DOHH2 (cell line): Measurements from ENCODE around the gene MYL6.
"Not testable (repeated sequence)": the region's sequence is repeated elsewhere in the genome, so short reads cannot be mapped to it uniquely, and the experiment has no call there.

Experiments
- H3F3A ChIP-seq: fragments of 200-600 bp; sonication (generic), shearing (Covaris generic); 2 replicates; pipeline ENCODE4 v1.6.0; 2016; ENCODE audit warnings: antibody characterized with exemption, mild to moderate bottlenecking; ENCODE audit not compliant: control insufficient read depth, insufficient read depth
- H3K27ac ChIP-seq: fragments of 200-600 bp; sonication (generic); 2 replicates; pipeline ENCODE4 v1.5.1; 2014; ENCODE audit warnings: low read depth, mild to moderate bottlenecking, low read length, moderate library complexity
- H3K27me3 ChIP-seq: fragments of 200-600 bp; sonication (generic); 2 replicates; pipeline ENCODE4 v1.6.1; 2014; ENCODE audit warnings: mild to moderate bottlenecking, low read length, mixed read lengths; ENCODE audit not compliant: control insufficient read depth
- H3K36me3 ChIP-seq: fragments of 200-600 bp; sonication (generic); 2 replicates; pipeline ENCODE4 v1.6.1; 2014; ENCODE audit warnings: mild to moderate bottlenecking, low read length, moderate library complexity, mixed read lengths; ENCODE audit not compliant: control insufficient read depth
- H3K4me1 ChIP-seq: fragments of 200-600 bp; sonication (generic); 2 replicates; pipeline ENCODE4 v1.6.1; 2014; ENCODE audit warnings: mild to moderate bottlenecking, low read length, mixed read lengths; ENCODE audit not compliant: control insufficient read depth
- H3K4me2 ChIP-seq: fragments of 200-600 bp; sonication (generic); 2 replicates; pipeline ENCODE4 v1.6.0; 2014; ENCODE audit warnings: mild to moderate bottlenecking, low read length, moderate library complexity
- H3K4me3 ChIP-seq: fragments of 200-600 bp; sonication (generic); 2 replicates; pipeline ENCODE4 v1.5.1; 2014; ENCODE audit warnings: mild to moderate bottlenecking, low read length, mixed read lengths
- H3K79me2 ChIP-seq: fragments of 200-600 bp; sonication (generic); 2 replicates; pipeline ENCODE4 v1.6.1; 2014; ENCODE audit warnings: mild to moderate bottlenecking, low read length, mixed read lengths; ENCODE audit not compliant: control insufficient read depth
- H3K9me2 ChIP-seq: fragments of 200-600 bp; sonication (generic); replicated peaks from 2 replicates; pipeline ENCODE4 v1.6.1; 2014; ENCODE audit warnings: mild to moderate bottlenecking, low read length, mixed read lengths; ENCODE audit not compliant: control insufficient read depth
- H3K9me3 ChIP-seq: fragments of 200-600 bp; sonication (generic); 2 replicates; pipeline ENCODE4 v1.6.1; 2014; ENCODE audit warnings: antibody characterized with exemption, low read length, mixed read lengths; ENCODE audit not compliant: control insufficient read depth, insufficient read depth
- H4K20me1 ChIP-seq: fragments of 200-600 bp; sonication (generic); 2 replicates; pipeline ENCODE4 v1.6.0; 2014; ENCODE audit warnings: low read depth, mild to moderate bottlenecking, antibody characterized with exemption, low read length, moderate library complexity; ENCODE audit not compliant: control insufficient read depth, insufficient read depth
- EZH2phosphoT487 ChIP-seq: fragments of 200-600 bp; sonication (generic); IDR thresholded peaks from 2 replicates; pipeline ENCODE4 v1.6.1; 2017; ENCODE audit warnings: borderline replicate concordance, mild to moderate bottlenecking, antibody characterized with exemption, low read length, moderate library complexity, mixed read lengths
- TF ChIP-seq, protein P1 (sequence below): fragments of 200-600 bp; sonication (generic); IDR thresholded peaks from one replicate; pipeline ENCODE4 v1.5.1; 2014; ENCODE audit warnings: antibody characterized with exemption, mild to moderate bottlenecking, low read depth, low read length; ENCODE audit not compliant: poor library complexity, severe bottlenecking

The MYL6 gene

DNA sequence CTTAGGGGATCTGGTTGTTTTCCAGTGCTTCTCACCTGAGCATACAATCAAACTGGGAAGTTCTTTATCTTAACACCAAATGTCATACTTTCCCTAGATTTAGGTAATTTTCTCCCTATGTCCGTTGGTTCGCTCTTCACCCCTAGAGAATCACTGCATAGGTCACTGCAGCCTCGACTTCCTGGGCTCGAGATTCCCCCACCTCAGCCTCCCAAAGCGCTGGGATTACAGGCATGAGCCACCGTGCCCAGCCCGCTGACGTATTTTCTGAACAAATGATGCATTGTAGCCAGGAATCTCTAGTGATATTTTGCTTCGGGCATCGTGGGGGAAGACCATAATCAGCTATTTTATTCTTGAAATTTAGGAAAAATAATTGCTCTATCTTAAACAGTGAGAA, 42.8 kb upstream of the MYL6 start:
- Histone ChIP-seq H3F3A (peaks cover 73% of the 10 kb centered on the region), H3K27ac (peak overlapping the region; percentile 91), H3K4me1 (peaks cover 25% of the 10 kb centered on the region), H3K27me3 (no peaks in the 10 kb centered on the region), H3K9me3 (no peaks in the 10 kb centered on the region), H3K4me2 (peak overlapping the region; percentile 99), H4K20me1 (no peaks in the 10 kb centered on the region), H3K4me3 (peak overlapping the region; percentile 82), H3K9me2 (no peaks in the 10 kb centered on the region), H3K36me3 (peaks cover 66% of the 10 kb centered on the region), H3K79me2 (peaks cover 32% of the 10 kb centered on the region)
- TF ChIP-seq EZH2phosphoT487 = no peak
- TF ChIP-seq, protein P1, sequence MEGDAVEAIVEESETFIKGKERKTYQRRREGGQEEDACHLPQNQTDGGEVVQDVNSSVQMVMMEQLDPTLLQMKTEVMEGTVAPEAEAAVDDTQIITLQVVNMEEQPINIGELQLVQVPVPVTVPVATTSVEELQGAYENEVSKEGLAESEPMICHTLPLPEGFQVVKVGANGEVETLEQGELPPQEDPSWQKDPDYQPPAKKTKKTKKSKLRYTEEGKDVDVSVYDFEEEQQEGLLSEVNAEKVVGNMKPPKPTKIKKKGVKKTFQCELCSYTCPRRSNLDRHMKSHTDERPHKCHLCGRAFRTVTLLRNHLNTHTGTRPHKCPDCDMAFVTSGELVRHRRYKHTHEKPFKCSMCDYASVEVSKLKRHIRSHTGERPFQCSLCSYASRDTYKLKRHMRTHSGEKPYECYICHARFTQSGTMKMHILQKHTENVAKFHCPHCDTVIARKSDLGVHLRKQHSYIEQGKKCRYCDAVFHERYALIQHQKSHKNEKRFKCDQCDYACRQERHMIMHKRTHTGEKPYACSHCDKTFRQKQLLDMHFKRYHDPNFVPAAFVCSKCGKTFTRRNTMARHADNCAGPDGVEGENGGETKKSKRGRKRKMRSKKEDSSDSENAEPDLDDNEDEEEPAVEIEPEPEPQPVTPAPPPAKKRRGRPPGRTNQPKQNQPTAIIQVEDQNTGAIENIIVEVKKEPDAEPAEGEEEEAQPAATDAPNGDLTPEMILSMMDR = no peak

DNA sequence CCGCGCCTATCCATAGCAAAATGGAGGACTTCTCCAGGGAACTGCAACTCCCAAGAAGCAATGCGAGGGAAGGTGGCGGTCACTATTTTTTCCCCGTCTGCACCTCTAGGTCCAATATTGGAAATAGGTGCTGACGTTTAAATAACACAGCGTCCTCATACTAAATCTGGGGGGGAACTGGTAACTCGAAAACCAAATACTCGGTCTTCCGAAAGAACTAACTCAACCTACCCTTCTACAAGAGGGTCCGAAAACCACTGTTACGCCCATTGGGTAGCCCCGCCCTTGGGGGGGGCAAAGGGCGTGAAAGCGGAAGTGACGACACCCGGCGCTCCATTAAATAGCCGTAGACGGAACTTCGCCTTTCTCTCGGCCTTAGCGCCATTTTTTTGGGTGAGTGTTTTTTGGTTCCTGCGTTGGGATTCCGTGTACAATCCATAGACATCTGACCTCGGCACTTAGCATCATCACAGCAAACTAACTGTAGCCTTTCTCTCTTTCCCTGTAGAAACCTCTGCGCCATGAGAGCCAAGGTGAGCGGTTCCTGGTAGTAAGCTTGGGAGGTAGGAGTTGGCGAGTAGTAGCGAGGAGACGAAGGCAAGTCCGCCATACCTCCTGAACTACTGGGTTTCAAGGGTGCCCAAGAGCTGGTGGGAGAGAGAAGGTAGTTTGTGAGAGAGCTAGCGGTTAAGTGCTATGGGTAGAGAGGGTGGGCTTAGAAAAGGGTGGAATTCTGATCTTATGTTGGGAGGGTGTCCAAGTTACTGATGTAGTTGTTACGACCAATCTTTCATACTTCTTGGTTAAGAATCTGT, 41.7 kb upstream of the MYL6 start, which contains the start of gene RPL41:
Gene RPL41 (plus strand): TSS at position 367 of the 815 bp plus-strand sequence.
- no peaks in the 10 kb centered on the region for H3K9me3 ChIP-seq
- no peaks in the 10 kb centered on the region for H3K27me3 ChIP-seq
- H3K36me3 ChIP-seq = peaks cover 66% of the 10 kb centered on the region
- no peak for TF ChIP-seq EZH2phosphoT487
- TF ChIP-seq, protein P1 = no peak
- H3K27ac ChIP-seq = peak within 1 kb of the TSS; percentile 91
- peaks cover 61% of the 10 kb centered on the region for H3F3A ChIP-seq
- H4K20me1 ChIP-seq = no peaks in the 10 kb centered on the region
- peaks cover 25% of the 10 kb centered on the region for H3K4me1 ChIP-seq
- peaks cover 33% of the 10 kb centered on the region for H3K79me2 ChIP-seq
- H3K4me2 ChIP-seq = peak within 1 kb of the TSS; percentile 99
- H3K9me2 ChIP-seq = no peaks in the 10 kb centered on the region
- peak within 1 kb of the TSS; percentile 82 for H3K4me3 ChIP-seq

DNA sequence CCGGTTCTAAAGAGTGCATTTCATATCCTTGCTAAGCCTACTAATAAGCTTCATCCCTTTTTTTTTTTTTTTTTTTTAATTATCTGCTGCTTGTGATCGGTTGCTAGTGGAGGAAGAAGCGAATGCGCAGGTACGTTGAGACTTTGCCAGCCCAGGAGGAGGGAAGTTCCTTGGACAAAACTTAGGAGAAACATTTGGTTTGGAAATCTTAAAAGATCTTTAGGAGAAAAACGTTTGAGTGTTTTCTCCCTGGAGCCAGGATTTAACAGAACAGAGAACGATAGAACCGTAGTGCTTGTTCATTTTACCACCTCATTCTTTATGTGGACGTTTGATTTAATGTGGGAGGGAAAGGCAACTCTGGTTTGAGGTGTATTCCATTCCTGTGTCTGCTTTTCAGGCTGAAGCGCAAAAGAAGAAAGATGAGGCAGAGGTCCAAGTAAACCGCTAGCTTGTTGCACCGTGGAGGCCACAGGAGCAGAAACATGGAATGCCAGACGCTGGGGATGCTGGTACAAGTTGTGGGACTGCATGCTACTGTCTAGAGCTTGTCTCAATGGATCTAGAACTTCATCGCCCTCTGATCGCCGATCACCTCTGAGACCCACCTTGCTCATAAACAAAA, 41.0 kb upstream of the MYL6 start:
- peaks cover 25% of the 10 kb centered on the region for H3K4me1 ChIP-seq
- H3K9me2 ChIP-seq, H3K27me3 ChIP-seq, H4K20me1 ChIP-seq, H3K9me3 ChIP-seq: not testable (repeated sequence)
- peak overlapping the region; percentile 82 for H3K4me3 ChIP-seq
- H3K27ac ChIP-seq = peak overlapping the region; percentile 91
- peaks cover 57% of the 10 kb centered on the region for H3F3A ChIP-seq
- H3K36me3 ChIP-seq = peaks cover 64% of the 10 kb centered on the region
- H3K79me2 ChIP-seq = peaks cover 36% of the 10 kb centered on the region
- peak overlapping the region; percentile 99 for H3K4me2 ChIP-seq
